Adipocyte (in vitro differentiated cells): Measurements from ENCODE around the gene CCNJL.

Experiments
- DNase-seq: peaks from one replicate; pipeline ENCODE4 v3.0.0-alpha.2; 2015; ENCODE audit warnings: low read depth
- H3K27me3 ChIP-seq: replicated peaks from 2 replicates; pipeline ENCODE4 v1.7.0; 2013; ENCODE audit warnings: mild to moderate bottlenecking, low read length, moderate library complexity; ENCODE audit not compliant: control insufficient read depth, insufficient read depth
- H3K36me3 ChIP-seq: 2 replicates; pipeline ENCODE4 v1.7.0; 2013; ENCODE audit warnings: low read length, mild to moderate bottlenecking, moderate library complexity; ENCODE audit not compliant: control insufficient read depth, insufficient read depth, severe bottlenecking
- H3K4me1 ChIP-seq: 2 replicates; pipeline ENCODE4 v1.7.0; 2013; ENCODE audit warnings: mild to moderate bottlenecking, low read length, moderate library complexity; ENCODE audit not compliant: control insufficient read depth, insufficient read depth
- H3K4me3 ChIP-seq: 2 replicates; pipeline ENCODE4 v1.7.0; 2013; ENCODE audit warnings: mild to moderate bottlenecking, low read length, moderate library complexity
- H3K9ac ChIP-seq: 2 replicates; pipeline ENCODE4 v1.7.0; 2013; ENCODE audit warnings: mild to moderate bottlenecking, low read length, moderate library complexity
- H3K9me3 ChIP-seq: 2 replicates; pipeline ENCODE4 v1.7.0; 2013; ENCODE audit warnings: mild to moderate bottlenecking, low read length, moderate library complexity; ENCODE audit not compliant: control insufficient read depth

The CCNJL gene

GRCh38 chr5:160242145-160242544 is 70.2 kb downstream of the CCNJL start:
- H3K36me3 ChIP-seq: no peaks in the 10 kb centered on the region
- no peak overlapping the region for H3K9ac ChIP-seq
- no peak overlapping the region for H3K4me3 ChIP-seq
- H3K9me3 ChIP-seq: no peaks in the 10 kb centered on the region
- H3K27me3 ChIP-seq: peaks cover 17% of the 10 kb centered on the region
- no peak for DNase-seq
- no peaks in the 10 kb centered on the region for H3K4me1 ChIP-seq

- no peaks in the 10 kb centered on the region for H3K9me3 ChIP-seq
- H3K27me3 ChIP-seq: peaks cover 14% of the 10 kb centered on the region
- no peak overlapping the region for H3K9ac ChIP-seq
- H3K36me3 ChIP-seq: no peaks in the 10 kb centered on the region
- H3K4me1 ChIP-seq: no peaks in the 10 kb centered on the region
- no peak overlapping the region for H3K4me3 ChIP-seq
- DNase-seq: no peak
Observed at GRCh38 chr5:160240350-160240749, 72.0 kb downstream of the CCNJL start.

GRCh38 chr5:160237571-160238093 is 74.7 kb downstream of the CCNJL start:
- Histone ChIP-seq H3K9me3 (no peaks in the 10 kb centered on the region), H3K9ac (no peak overlapping the region), H3K36me3 (no peaks in the 10 kb centered on the region), H3K4me1 (no peaks in the 10 kb centered on the region), H3K4me3 (no peak overlapping the region), H3K27me3 (peaks cover 12% of the 10 kb centered on the region)
- no peak for DNase-seq

- no peak overlapping the region for H3K4me3 ChIP-seq
- no peak for DNase-seq
- peaks cover 10% of the 10 kb centered on the region for H3K4me1 ChIP-seq
- peaks cover 12% of the 10 kb centered on the region for H3K27me3 ChIP-seq
- no peak overlapping the region for H3K9ac ChIP-seq
- no peaks in the 10 kb centered on the region for H3K9me3 ChIP-seq
- H3K36me3 ChIP-seq: no peaks in the 10 kb centered on the region
Observed at GRCh38 chr5:160235731-160236130, 76.6 kb downstream of the CCNJL start.

GRCh38 chr5:160233215-160233614 is 79.1 kb downstream of the CCNJL start:
- Histone ChIP-seq H3K9ac (no peak overlapping the region), H3K27me3 (peaks cover 11% of the 10 kb centered on the region), H3K9me3 (no peaks in the 10 kb centered on the region), H3K36me3 (no peaks in the 10 kb centered on the region), H3K4me1 (peaks cover 11% of the 10 kb centered on the region), H3K4me3 (no peak overlapping the region)
- DNase-seq: peak; percentile 8

- DNase-seq: no peak
- Histone ChIP-seq H3K4me3 (no peak overlapping the region), H3K9ac (no peak overlapping the region), H3K27me3 (peaks cover 6% of the 10 kb centered on the region), H3K4me1 (peaks cover 11% of the 10 kb centered on the region), H3K9me3 (no peaks in the 10 kb centered on the region), H3K36me3 (no peaks in the 10 kb centered on the region)
Observed at GRCh38 chr5:160231783-160232342, 80.5 kb downstream of the CCNJL start.

- Histone ChIP-seq H3K27me3 (peaks cover 6% of the 10 kb centered on the region), H3K9me3 (no peaks in the 10 kb centered on the region), H3K4me3 (no peak overlapping the region), H3K4me1 (peaks cover 11% of the 10 kb centered on the region), H3K9ac (no peak overlapping the region), H3K36me3 (no peaks in the 10 kb centered on the region)
- peak; percentile 28 for DNase-seq
Observed at GRCh38 chr5:160230686-160231527, 81.5 kb downstream of the CCNJL start.

- no peaks in the 10 kb centered on the region for H3K9me3 ChIP-seq
- no peak within 1 kb of the TSS for H3K9ac ChIP-seq
- DNase-seq: no peak
- H3K4me3 ChIP-seq: no peak within 1 kb of the TSS
- peaks cover 6% of the 10 kb centered on the region for H3K27me3 ChIP-seq
- H3K36me3 ChIP-seq: no peaks in the 10 kb centered on the region
- H3K4me1 ChIP-seq: peaks cover 11% of the 10 kb centered on the region
Observed at GRCh38 chr5:160229190-160229742, 83.1 kb downstream of the CCNJL start, which contains the start of gene FABP6. TSS of gene FABP6 (plus strand) at chr5:160229506. CDS start at chr5:160229558, 52 bp downstream.

GRCh38 chr5:160227012-160227411 is 85.4 kb downstream of the CCNJL start:
- Histone ChIP-seq H3K27me3 (peaks cover 6% of the 10 kb centered on the region), H3K9me3 (no peaks in the 10 kb centered on the region), H3K4me3 (no peak overlapping the region), H3K9ac (no peak overlapping the region), H3K36me3 (no peaks in the 10 kb centered on the region), H3K4me1 (peaks cover 11% of the 10 kb centered on the region)
- DNase-seq: no peak

- Histone ChIP-seq H3K4me1 (no peaks in the 10 kb centered on the region), H3K9me3 (no peaks in the 10 kb centered on the region), H3K36me3 (no peaks in the 10 kb centered on the region), H3K27me3 (peaks cover 10% of the 10 kb centered on the region), H3K4me3 (no peak overlapping the region), H3K9ac (no peak overlapping the region)
- DNase-seq: no peak
Observed at GRCh38 chr5:160221082-160221481, 91.3 kb downstream of the CCNJL start.

- Histone ChIP-seq H3K27me3 (peaks cover 10% of the 10 kb centered on the region), H3K4me3 (no peak overlapping the region), H3K9me3 (no peaks in the 10 kb centered on the region), H3K36me3 (no peaks in the 10 kb centered on the region), H3K9ac (no peak overlapping the region), H3K4me1 (no peaks in the 10 kb centered on the region)
- DNase-seq: no peak
Observed at GRCh38 chr5:160219356-160219755, 93.0 kb downstream of the CCNJL start.
